ENCODE results near the gene ARHGEF10L. TPM values are rescaled to one million over a fixed set of nuclear protein-coding genes. Genes with fewer than 3 reads are reported as not detected.

The ARHGEF10L gene
- total and polyA plus RNA-seq, 5 donors from 2014 or later: not detected

- Mint-ChIP-seq H3K4me1 (no peaks in the 10 kb centered on the region), H3K9me3 (no peaks in the 10 kb centered on the region), H3K4me3 (no peak overlapping the region), H3K27ac (no peak overlapping the region), H3K36me3 (no peaks in the 10 kb centered on the region), H3K27me3 (no peaks in the 10 kb centered on the region)
- H3K27ac ChIP-seq (ENCODE audit: insufficient read depth, low read length, poor library complexity, severe bottlenecking): no peak overlapping the region
- ATAC-seq (ENCODE audit: low read depth in 2 of 2): no peak
- no peaks in the 10 kb centered on the region for H3K27me3 ChIP-seq (ENCODE audit: control insufficient read depth, insufficient read depth, low read length)
- H3K36me3 ChIP-seq (ENCODE audit: control insufficient read depth, insufficient read depth, low read length): no peaks in the 10 kb centered on the region
- H3K4me3 ChIP-seq (ENCODE audit: low read depth, low read length): no peak overlapping the region
- H3K9me3 ChIP-seq (ENCODE audit: control insufficient read depth in 2 of 2, low read length in 2 of 2): no peaks in the 10 kb centered on the region
- no peak for DNase-seq
- H3K4me1 ChIP-seq (ENCODE audit: control insufficient read depth, insufficient read depth, low read length, poor library complexity, severe bottlenecking): no peaks in the 10 kb centered on the region
Observed at GRCh38 chr1:17684810-17685209, 145.3 kb downstream of the ARHGEF10L start.

- Mint-ChIP-seq H3K4me3 (no peak overlapping the region), H3K4me1 (no peaks in the 10 kb centered on the region), H3K9me3 (no peaks in the 10 kb centered on the region), H3K27me3 (no peaks in the 10 kb centered on the region), H3K27ac (no peak overlapping the region), H3K36me3 (no peaks in the 10 kb centered on the region)
- Histone ChIP-seq H3K27me3 (ENCODE audit: control insufficient read depth, insufficient read depth, low read length) (no peaks in the 10 kb centered on the region), H3K9me3 (ENCODE audit: control insufficient read depth in 2 of 2, low read length in 2 of 2) (no peaks in the 10 kb centered on the region), H3K4me3 (ENCODE audit: low read depth, low read length) (no peak overlapping the region), H3K36me3 (ENCODE audit: control insufficient read depth, insufficient read depth, low read length) (no peaks in the 10 kb centered on the region), H3K27ac (ENCODE audit: insufficient read depth, low read length, poor library complexity, severe bottlenecking) (no peak overlapping the region), H3K4me1 (ENCODE audit: control insufficient read depth, insufficient read depth, low read length, poor library complexity, severe bottlenecking) (no peaks in the 10 kb centered on the region)
- no peak for ATAC-seq (ENCODE audit: low read depth in 2 of 2)
- DNase-seq: no peak
Observed at GRCh38 chr1:17686258-17686657, 146.8 kb downstream of the ARHGEF10L start.

GRCh38 chr1:17687145-17687544, 147.6 kb downstream of the ARHGEF10L start:
- H3K36me3 ChIP-seq (ENCODE audit: control insufficient read depth, insufficient read depth, low read length): no peaks in the 10 kb centered on the region
- Mint-ChIP-seq H3K27me3 (no peaks in the 10 kb centered on the region), H3K27ac (no peak overlapping the region), H3K36me3 (no peaks in the 10 kb centered on the region), H3K4me3 (no peak overlapping the region), H3K9me3 (peaks cover 0 to 2% (median 0%) of the 10 kb centered on the region in 7 donors), H3K4me1 (no peaks in the 10 kb centered on the region)
- no peak for DNase-seq
- no peaks in the 10 kb centered on the region for H3K4me1 ChIP-seq (ENCODE audit: control insufficient read depth, insufficient read depth, low read length, poor library complexity, severe bottlenecking)
- H3K4me3 ChIP-seq (ENCODE audit: low read depth, low read length): no peak overlapping the region
- H3K27me3 ChIP-seq (ENCODE audit: control insufficient read depth, insufficient read depth, low read length): no peaks in the 10 kb centered on the region
- no peak overlapping the region for H3K27ac ChIP-seq (ENCODE audit: insufficient read depth, low read length, poor library complexity, severe bottlenecking)
- ATAC-seq (ENCODE audit: low read depth in 2 of 2): no peak
- no peaks in the 10 kb centered on the region for H3K9me3 ChIP-seq (ENCODE audit: control insufficient read depth in 2 of 2, low read length in 2 of 2)

GRCh38 chr1:17688217-17688810, 148.8 kb downstream of the ARHGEF10L start:
- DNase-seq (no peak), ATAC-seq (ENCODE audit: low read depth in 2 of 2) (no peak)
- no peaks in the 10 kb centered on the region for H3K9me3 ChIP-seq (ENCODE audit: control insufficient read depth in 2 of 2, low read length in 2 of 2)
- Mint-ChIP-seq H3K27ac (peak overlapping the region in 1 of 3 donors; percentile 38), H3K4me1 (no peaks in the 10 kb centered on the region), H3K27me3 (no peaks in the 10 kb centered on the region), H3K4me3 (no peak overlapping the region), H3K36me3 (no peaks in the 10 kb centered on the region), H3K9me3 (peaks cover 0 to 2% (median 0%) of the 10 kb centered on the region in 7 donors)
- H3K36me3 ChIP-seq (ENCODE audit: control insufficient read depth, insufficient read depth, low read length): no peaks in the 10 kb centered on the region
- no peak overlapping the region for H3K27ac ChIP-seq (ENCODE audit: insufficient read depth, low read length, poor library complexity, severe bottlenecking)
- no peak overlapping the region for H3K4me3 ChIP-seq (ENCODE audit: low read depth, low read length)
- H3K27me3 ChIP-seq (ENCODE audit: control insufficient read depth, insufficient read depth, low read length): no peaks in the 10 kb centered on the region
- H3K4me1 ChIP-seq (ENCODE audit: control insufficient read depth, insufficient read depth, low read length, poor library complexity, severe bottlenecking): no peaks in the 10 kb centered on the region

GRCh38 chr1:17689011-17689410, 149.5 kb downstream of the ARHGEF10L start:
- H3K9me3 ChIP-seq (ENCODE audit: control insufficient read depth in 2 of 2, low read length in 2 of 2): no peaks in the 10 kb centered on the region
- Mint-ChIP-seq H3K36me3 (no peaks in the 10 kb centered on the region), H3K4me1 (no peaks in the 10 kb centered on the region), H3K27ac (no peak overlapping the region), H3K27me3 (no peaks in the 10 kb centered on the region), H3K4me3 (no peak overlapping the region), H3K9me3 (peaks cover 0 to 2% (median 0%) of the 10 kb centered on the region in 7 donors)
- H3K4me1 ChIP-seq (ENCODE audit: control insufficient read depth, insufficient read depth, low read length, poor library complexity, severe bottlenecking): no peaks in the 10 kb centered on the region
- no peak overlapping the region for H3K27ac ChIP-seq (ENCODE audit: insufficient read depth, low read length, poor library complexity, severe bottlenecking)
- no peak for DNase-seq
- H3K4me3 ChIP-seq (ENCODE audit: low read depth, low read length): no peak overlapping the region
- no peak for ATAC-seq (ENCODE audit: low read depth in 2 of 2)
- no peaks in the 10 kb centered on the region for H3K27me3 ChIP-seq (ENCODE audit: control insufficient read depth, insufficient read depth, low read length)
- no peaks in the 10 kb centered on the region for H3K36me3 ChIP-seq (ENCODE audit: control insufficient read depth, insufficient read depth, low read length)

- DNase-seq (no peak), ATAC-seq (ENCODE audit: low read depth in 2 of 2) (no peak)
- Mint-ChIP-seq H3K4me3 (no peak overlapping the region), H3K27me3 (no peaks in the 10 kb centered on the region), H3K9me3 (peaks cover 0 to 2% (median 0%) of the 10 kb centered on the region in 7 donors), H3K36me3 (no peaks in the 10 kb centered on the region), H3K4me1 (no peaks in the 10 kb centered on the region), H3K27ac (no peak overlapping the region)
- Histone ChIP-seq H3K4me3 (ENCODE audit: low read depth, low read length) (no peak overlapping the region), H3K9me3 (ENCODE audit: control insufficient read depth in 2 of 2, low read length in 2 of 2) (no peaks in the 10 kb centered on the region), H3K27ac (ENCODE audit: insufficient read depth, low read length, poor library complexity, severe bottlenecking) (no peak overlapping the region), H3K36me3 (ENCODE audit: control insufficient read depth, insufficient read depth, low read length) (no peaks in the 10 kb centered on the region), H3K27me3 (ENCODE audit: control insufficient read depth, insufficient read depth, low read length) (no peaks in the 10 kb centered on the region), H3K4me1 (ENCODE audit: control insufficient read depth, insufficient read depth, low read length, poor library complexity, severe bottlenecking) (no peaks in the 10 kb centered on the region)
Observed at GRCh38 chr1:17690906-17691634, 151.6 kb downstream of the ARHGEF10L start.

- peaks cover 0 to 2% (median 0%) of the 10 kb centered on the region in 7 donors for H3K9me3 Mint-ChIP-seq
- H3K4me1 Mint-ChIP-seq: no peaks in the 10 kb centered on the region
- no peak for ATAC-seq (ENCODE audit: low read depth in 2 of 2)
- Histone ChIP-seq H3K4me1 (ENCODE audit: control insufficient read depth, insufficient read depth, low read length, poor library complexity, severe bottlenecking) (no peaks in the 10 kb centered on the region), H3K27me3 (ENCODE audit: control insufficient read depth, insufficient read depth, low read length) (no peaks in the 10 kb centered on the region), H3K9me3 (ENCODE audit: control insufficient read depth in 2 of 2, low read length in 2 of 2) (no peaks in the 10 kb centered on the region), H3K4me3 (ENCODE audit: low read depth, low read length) (no peak overlapping the region), H3K27ac (ENCODE audit: insufficient read depth, low read length, poor library complexity, severe bottlenecking) (no peak overlapping the region), H3K36me3 (ENCODE audit: control insufficient read depth, insufficient read depth, low read length) (no peaks in the 10 kb centered on the region)
- DNase-seq: no peak
- H3K36me3 Mint-ChIP-seq: no peaks in the 10 kb centered on the region
- H3K4me3 Mint-ChIP-seq: no peak overlapping the region
- H3K27me3 Mint-ChIP-seq: no peaks in the 10 kb centered on the region
- H3K27ac Mint-ChIP-seq: no peak overlapping the region
Observed at GRCh38 chr1:17692645-17693044, 153.1 kb downstream of the ARHGEF10L start.

Data from CD4-positive, CD25-positive, alpha-beta regulatory T cell (primary cell).